GM23338 (cell line): ENCODE results near the gene ARMH4. TPM values are rescaled to one million over a fixed set of nuclear protein-coding genes. Genes with fewer than 3 reads are reported as not detected.

Source experiments
- EZH2 ChIP-seq: fragments of 200-600 bp; sonication (generic); IDR thresholded peaks from one replicate; pipeline ENCODE4 v1.8.0; 2017; ENCODE audit warnings: antibody characterized with exemption, mild to moderate bottlenecking, low read depth; ENCODE audit not compliant: unreplicated experiment
- EZH2phosphoT487 ChIP-seq: fragments of 200-600 bp; sonication (generic); IDR thresholded peaks from one replicate; pipeline ENCODE4 v1.8.1; 2018; ENCODE audit warnings: antibody characterized with exemption; ENCODE audit not compliant: unreplicated experiment
- NANOG ChIP-seq: IDR thresholded peaks from 2 replicates; pipeline ENCODE4 v1.6.1; 2016; ENCODE audit warnings: antibody characterized with exemption, borderline replicate concordance
- REST ChIP-seq: IDR thresholded peaks from one replicate; pipeline ENCODE4 v1.6.1; 2018; ENCODE audit warnings: antibody characterized with exemption; ENCODE audit not compliant: unreplicated experiment
- ZNF114 ChIP-seq: fragments of 250-450 bp; sonication (Bioruptor Pico); IDR thresholded peaks from 2 replicates; pipeline ENCODE4 v1.5.0; 2020; ENCODE audit warnings: mild to moderate bottlenecking, moderate library complexity
- ZNF331 ChIP-seq: fragments of 250-450 bp; sonication (Bioruptor Pico); IDR thresholded peaks from 2 replicates; pipeline ENCODE4 v1.5.0; 2020; ENCODE audit warnings: low read depth, mild to moderate bottlenecking, moderate library complexity
- ZNF462 ChIP-seq: fragments of 250-450 bp; sonication (Bioruptor Pico); IDR thresholded peaks from 2 replicates; pipeline ENCODE4 v1.5.0; 2020; ENCODE audit warnings: mild to moderate bottlenecking, moderate library complexity
- polyA plus RNA-seq: library from polyadenylated mRNA; unstranded; fragments of >200 nt; fragmentation: Nextera tagmentation; extraction: Ambion mirVana; gene quantifications from 2 replicates; pipeline ENCODE4 v1.2.1, GENCODE V29; 2016
- total RNA-seq: library from RNA; depleted of rRNA; stranded (reverse); fragments of >200 nt; shearing (Covaris generic); gene quantifications from 2 replicates; pipeline ENCODE4 v1.2.3, GENCODE V29; 2014

Gene ARMH4
- total and polyA plus RNA-seq, 2 experiments from 2014 or later = 15.5 to 20.2 TPM

DNA sequence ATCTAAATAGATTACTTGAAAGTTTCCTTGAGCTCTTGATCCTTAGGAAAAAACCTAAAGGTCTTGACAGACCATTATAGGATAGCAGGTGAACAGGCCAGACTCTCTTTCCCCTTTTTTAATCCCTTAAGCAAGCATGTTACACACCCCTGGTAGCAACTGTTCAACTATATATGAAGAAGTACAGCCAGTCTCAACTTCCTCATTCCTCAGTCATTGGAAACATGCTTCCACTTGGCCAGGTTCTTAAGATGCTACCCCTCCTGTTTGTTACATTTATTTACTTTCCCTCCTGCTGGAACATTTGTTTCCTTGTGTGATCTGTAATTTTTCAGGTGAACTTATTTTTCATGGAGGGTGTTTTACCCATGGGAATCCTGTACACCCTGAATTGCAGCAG lies 124.1 kb downstream of the ARMH4 start (continued):
- TF ChIP-seq ZNF462 (CRISPR knock-in tag) (no peak), ZNF114 (CRISPR knock-in tag) (no peak), ZNF331 (no peak), EZH2 (no peak), EZH2phosphoT487 (no peak), NANOG (no peak), REST (no peak)
